B cell (primary cell): ENCODE measurements around the gene PSORS1C1.
A peak's percentile ranks its signal among the peaks of the same experiment; 100 is the strongest.

Source experiments
- EZH2 ChIP-seq: IDR thresholded peaks from 2 replicates; pipeline ENCODE4 v1.6.1; 2012; ENCODE audit warnings: borderline replicate concordance, low read depth, mild to moderate bottlenecking, moderate library complexity, low read length; ENCODE audit not compliant: insufficient read depth, poor library complexity, severe bottlenecking
- TF ChIP-seq, protein P1 (sequence below): fragments of 200-600 bp; IDR thresholded peaks from one replicate; pipeline ENCODE4 v1.8.0; 2022; ENCODE audit warnings: antibody characterized with exemption, mild to moderate bottlenecking

DNA sequence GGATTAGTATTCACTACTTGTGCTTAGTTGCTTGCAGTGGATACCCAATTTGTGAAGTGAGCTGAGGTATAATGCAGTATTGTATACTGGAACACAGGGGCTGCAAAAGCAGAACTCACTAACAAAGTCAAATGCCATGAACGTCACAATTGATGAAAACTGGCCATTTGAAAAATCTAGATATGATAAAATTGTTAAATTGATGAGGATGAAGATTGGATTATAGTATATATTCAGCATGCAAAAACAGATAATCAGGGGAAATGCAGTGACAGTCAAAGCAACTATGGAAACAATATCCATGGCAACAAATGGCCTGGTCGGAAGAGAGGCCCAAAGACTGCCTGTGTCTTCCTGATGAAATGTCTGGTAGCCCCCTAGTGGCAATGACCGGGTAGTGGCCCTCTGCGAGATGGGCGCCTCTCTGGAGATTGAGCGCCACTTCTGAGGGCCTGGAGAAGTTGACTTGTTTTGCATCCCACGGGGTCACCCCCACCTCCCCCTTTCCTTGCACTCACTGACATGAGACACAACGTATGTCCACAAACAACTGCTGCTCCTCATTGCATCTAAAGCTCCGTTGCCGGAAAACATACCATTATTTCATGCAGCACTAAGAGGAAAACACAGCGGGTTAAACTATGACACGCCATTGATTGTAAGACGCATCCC is 45.8 kb upstream of the PSORS1C1 start:
- TF ChIP-seq, protein P1, sequence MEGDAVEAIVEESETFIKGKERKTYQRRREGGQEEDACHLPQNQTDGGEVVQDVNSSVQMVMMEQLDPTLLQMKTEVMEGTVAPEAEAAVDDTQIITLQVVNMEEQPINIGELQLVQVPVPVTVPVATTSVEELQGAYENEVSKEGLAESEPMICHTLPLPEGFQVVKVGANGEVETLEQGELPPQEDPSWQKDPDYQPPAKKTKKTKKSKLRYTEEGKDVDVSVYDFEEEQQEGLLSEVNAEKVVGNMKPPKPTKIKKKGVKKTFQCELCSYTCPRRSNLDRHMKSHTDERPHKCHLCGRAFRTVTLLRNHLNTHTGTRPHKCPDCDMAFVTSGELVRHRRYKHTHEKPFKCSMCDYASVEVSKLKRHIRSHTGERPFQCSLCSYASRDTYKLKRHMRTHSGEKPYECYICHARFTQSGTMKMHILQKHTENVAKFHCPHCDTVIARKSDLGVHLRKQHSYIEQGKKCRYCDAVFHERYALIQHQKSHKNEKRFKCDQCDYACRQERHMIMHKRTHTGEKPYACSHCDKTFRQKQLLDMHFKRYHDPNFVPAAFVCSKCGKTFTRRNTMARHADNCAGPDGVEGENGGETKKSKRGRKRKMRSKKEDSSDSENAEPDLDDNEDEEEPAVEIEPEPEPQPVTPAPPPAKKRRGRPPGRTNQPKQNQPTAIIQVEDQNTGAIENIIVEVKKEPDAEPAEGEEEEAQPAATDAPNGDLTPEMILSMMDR, result peak; percentile 92
- no peak for TF ChIP-seq EZH2
